ENCODE results near the gene ETS2. TPM values are rescaled to one million over a fixed set of nuclear protein-coding genes. Genes with fewer than 3 reads are reported as not detected.

The ETS2 gene
- total RNA-seq, 1 experiment from 2014 or later: 35.3 TPM

DNA sequence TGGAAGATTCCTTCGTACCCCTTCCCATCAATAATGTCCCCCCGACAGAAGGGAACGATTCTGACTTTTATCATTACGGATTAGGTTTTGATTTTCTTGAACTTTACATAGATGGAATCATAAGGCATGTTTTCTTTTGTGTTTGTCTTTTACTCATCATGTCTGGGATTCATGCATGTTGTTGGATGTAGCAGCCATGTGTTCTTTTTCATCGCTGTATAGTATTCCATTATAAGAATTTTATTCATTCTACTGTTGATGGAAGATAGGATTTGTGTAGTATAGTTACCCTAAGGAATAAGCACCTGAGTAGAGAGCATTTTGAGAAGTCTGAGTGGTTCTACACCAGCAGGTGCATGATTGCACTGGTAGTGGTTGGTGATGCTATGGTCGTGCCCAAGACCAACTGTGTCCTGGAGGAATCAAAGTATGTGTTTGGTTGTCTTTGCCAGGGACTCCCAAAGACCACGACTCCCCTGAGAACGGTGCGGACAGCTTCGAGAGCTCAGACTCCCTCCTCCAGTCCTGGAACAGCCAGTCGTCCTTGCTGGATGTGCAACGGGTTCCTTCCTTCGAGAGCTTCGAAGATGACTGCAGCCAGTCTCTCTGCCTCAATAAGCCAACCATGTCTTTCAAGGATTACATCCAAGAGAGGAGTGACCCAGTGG, 13.5 kb downstream of the ETS2 start:
- Histone ChIP-seq H2BK5ac (ENCODE audit: insufficient read length, low read length) (no peak overlapping the region), H3K9me3 (ENCODE audit: control insufficient read depth, low read depth, low read length) (no peaks in the 10 kb centered on the region), H3K79me1 (ENCODE audit: insufficient read depth, low read depth, low read length, poor library complexity, severe bottlenecking) (no peaks in the 10 kb centered on the region), H3K79me2 (ENCODE audit: insufficient read depth, low read length) (peaks cover 2% of the 10 kb centered on the region; the same call in 1 of the 2 replicates), H3K23ac (ENCODE audit: insufficient read length, low read depth, low read length) (no peak overlapping the region), H3K27me3 (ENCODE audit: insufficient read depth, low read length) (no peaks in the 10 kb centered on the region), H3K27ac (ENCODE audit: insufficient read length, low read depth, low read length) (no peak overlapping the region), H4K8ac (replicated peaks; ENCODE audit: insufficient read length, low read depth, low read length) (no peak overlapping the region), H4K20me1 (ENCODE audit: control insufficient read depth, insufficient read depth, insufficient read length) (no peaks in the 10 kb centered on the region), H4K5ac (ENCODE audit: insufficient read length, low read depth, low read length) (no peak overlapping the region), H2AFZ (ENCODE audit: low read length) (no peak overlapping the region), H2BK20ac (ENCODE audit: low read depth, low read length, poor library complexity, severe bottlenecking) (no peak overlapping the region), H3K4me1 (ENCODE audit: insufficient read depth, low read length) (peaks cover 4% of the 10 kb centered on the region; the same call in 1 of the 2 replicates), H3K4ac (ENCODE audit: low read depth, low read length) (no peak overlapping the region), H2BK12ac (ENCODE audit: insufficient read length, low read depth, low read length) (no peak overlapping the region), H2BK15ac (ENCODE audit: low read depth, low read length) (no peak overlapping the region), H2AK5ac (ENCODE audit: insufficient read length, low read length) (no peak overlapping the region), H3K23me2 (ENCODE audit: insufficient read length, low read depth, low read length, poor library complexity, severe bottlenecking) (no peaks in the 10 kb centered on the region), H2BK120ac (ENCODE audit: low read depth, low read length, poor library complexity, severe bottlenecking) (no peak overlapping the region), H3T11ph (ENCODE audit: low read length) (no peak overlapping the region), H3K9ac (ENCODE audit: extremely low read depth, insufficient read length, low read length) (no peak overlapping the region), H3K18ac (ENCODE audit: insufficient read length, low read depth, low read length) (no peak overlapping the region), H3K4me2 (ENCODE audit: insufficient read depth, insufficient read length, low read length) (no peak overlapping the region), H3K56ac (ENCODE audit: insufficient read length, low read depth, low read length) (no peak overlapping the region), H3K14ac (ENCODE audit: insufficient read depth, low read length) (no peak overlapping the region), H4K91ac (ENCODE audit: insufficient read length, low read depth, low read length) (no peak overlapping the region)
- Mint-ChIP-seq H3K4me3 (no peak overlapping the region), H3K4me1 (peaks cover 6 to 11% of the 10 kb centered on the region in 2 experiments), H3K27me3 (ENCODE audit: low read depth) (no peaks in the 10 kb centered on the region), H3K36me3 (ENCODE audit: insufficient read depth in 1 of 3, low read depth in 3 of 3) (peaks cover 91 to 98% (median 96%) of the 10 kb centered on the region in 3 experiments), H3K9me3 (no peaks in the 10 kb centered on the region), H3K27ac (no peak overlapping the region)
- WGBS (ENCODE audit: extremely low coverage, insufficient read length, low lambda C conversion rate): no CpG with 5 or more reads among the region's 14 CpGs
- TF ChIP-seq, protein P1, sequence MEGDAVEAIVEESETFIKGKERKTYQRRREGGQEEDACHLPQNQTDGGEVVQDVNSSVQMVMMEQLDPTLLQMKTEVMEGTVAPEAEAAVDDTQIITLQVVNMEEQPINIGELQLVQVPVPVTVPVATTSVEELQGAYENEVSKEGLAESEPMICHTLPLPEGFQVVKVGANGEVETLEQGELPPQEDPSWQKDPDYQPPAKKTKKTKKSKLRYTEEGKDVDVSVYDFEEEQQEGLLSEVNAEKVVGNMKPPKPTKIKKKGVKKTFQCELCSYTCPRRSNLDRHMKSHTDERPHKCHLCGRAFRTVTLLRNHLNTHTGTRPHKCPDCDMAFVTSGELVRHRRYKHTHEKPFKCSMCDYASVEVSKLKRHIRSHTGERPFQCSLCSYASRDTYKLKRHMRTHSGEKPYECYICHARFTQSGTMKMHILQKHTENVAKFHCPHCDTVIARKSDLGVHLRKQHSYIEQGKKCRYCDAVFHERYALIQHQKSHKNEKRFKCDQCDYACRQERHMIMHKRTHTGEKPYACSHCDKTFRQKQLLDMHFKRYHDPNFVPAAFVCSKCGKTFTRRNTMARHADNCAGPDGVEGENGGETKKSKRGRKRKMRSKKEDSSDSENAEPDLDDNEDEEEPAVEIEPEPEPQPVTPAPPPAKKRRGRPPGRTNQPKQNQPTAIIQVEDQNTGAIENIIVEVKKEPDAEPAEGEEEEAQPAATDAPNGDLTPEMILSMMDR (conservative IDR thresholded peaks at IDR 0.05): no peak
- DNase-seq: peak; percentile 14

Data from H9 (cell line).